Endothelial cell of umbilical vein (primary cell): ENCODE measurements around the gene PLD1. TPM values are rescaled to one million over a fixed set of nuclear protein-coding genes. Genes with fewer than 3 reads are reported as not detected.

ENCODE experiments used
- BruUV-seq: library from RNA; stranded (reverse); fragments of 400-500 nt; replicated peaks from 2 replicates; lab custom pipeline; 2021; lab: Mats Ljungman, UMichigan
- CTCF ChIA-PET: fragments of 300-600, 350-600 bp; sonication (Branson Sonifier 250); formaldehyde crosslinking; loops from one replicate; lab custom pipeline; 2021; ENCODE audit warnings: antibody characterized with exemption, inconsistent platforms; lab: Charles Lee
- POLR2A ChIA-PET: fragments of 300-600, 350-600 bp; sonication (Branson Sonifier 250); formaldehyde crosslinking; loops from one replicate; lab custom pipeline; 2021; ENCODE audit warnings: antibody characterized with exemption, inconsistent platforms; lab: Charles Lee
- DNase-seq: peaks from one replicate; pipeline ENCODE4 v3.0.0-alpha.2; 2011; ENCODE audit warnings: low read depth, low spot score
- FAIRE-seq: peaks from 2 replicates; lab custom pipeline; 2011; peaks lifted over from hg19 to GRCh38; lab: Jason Lieb, UNC
- H2AFZ ChIP-seq: 2 replicates; pipeline ENCODE4 v1.6.0; 2012; ENCODE audit warnings: low read depth, low read length, control low read depth, inconsistent platforms
- H3K27ac ChIP-seq: 2 replicates; pipeline ENCODE4 v1.5.1; 2011; ENCODE audit warnings: low read depth, mild to moderate bottlenecking, control low read depth, low read length, moderate library complexity; ENCODE audit not compliant: insufficient read depth
- H3K27me3 ChIP-seq, 2 experiments: 2 replicates each; pipeline versions ENCODE4 v1.6.0 to v1.6.1; 2011; ENCODE audit warnings: low read length in 2 of 2, mixed read lengths in 1 of 2; ENCODE audit not compliant: control insufficient read depth in 2 of 2, insufficient read depth in 2 of 2
- H3K36me3 ChIP-seq, 2 experiments: 2 replicates in 1 of 2; 3 replicates in 1 of 2; pipeline ENCODE4 v1.5.1; 2011; ENCODE audit warnings: low read length in 2 of 2, mild to moderate bottlenecking in 1 of 2, moderate library complexity in 1 of 2; ENCODE audit not compliant: control insufficient read depth in 2 of 2, insufficient read depth in 2 of 2; ENCODE audit errors: extremely low read depth in 1 of 2
- H3K4me1 ChIP-seq: 3 replicates; pipeline ENCODE4 v1.5.1; 2011; ENCODE audit warnings: mild to moderate bottlenecking, low read length; ENCODE audit not compliant: control insufficient read depth, insufficient read depth; ENCODE audit errors: extremely low read depth
- H3K4me2 ChIP-seq: 2 replicates; pipeline ENCODE4 v1.6.1; 2011; ENCODE audit warnings: low read length, control low read depth, mixed read lengths; ENCODE audit not compliant: insufficient read depth
- H3K4me3 ChIP-seq, 3 experiments: fragments of 200-600 bp in 1 of 3; sonication (generic), shearing (Covaris generic) in 1 of 3; replicated peaks in 1 of 3; 2 replicates each; pipeline ENCODE4 v1.5.1; 2011 to 2016; ENCODE audit warnings: control low read depth in 3 of 3, low read length in 3 of 3, mild to moderate bottlenecking in 2 of 3, inconsistent platforms in 1 of 3, low read depth in 1 of 3, moderate library complexity in 1 of 3; ENCODE audit not compliant: insufficient read depth in 1 of 3
- H3K79me2 ChIP-seq: 2 replicates; pipeline ENCODE4 v1.6.0; 2012; ENCODE audit warnings: low read length, inconsistent platforms; ENCODE audit not compliant: control insufficient read depth, insufficient read depth
- H3K9ac ChIP-seq: replicated peaks from 2 replicates; pipeline ENCODE3; 2011; ENCODE audit warnings: low read length, control low read depth; ENCODE audit not compliant: insufficient read depth; ENCODE audit errors: extremely low read depth
- H3K9me1 ChIP-seq: replicated peaks from 3 replicates; pipeline ENCODE4 v1.6.0; 2011; ENCODE audit warnings: mild to moderate bottlenecking, low read length; ENCODE audit not compliant: control insufficient read depth, insufficient read depth; ENCODE audit errors: extremely low read depth
- H3K9me3 ChIP-seq: replicated peaks from 2 replicates; pipeline ENCODE4 v1.5.1; 2012; ENCODE audit warnings: low read length, inconsistent platforms; ENCODE audit not compliant: control insufficient read depth, insufficient read depth
- H4K20me1 ChIP-seq: replicated peaks from 2 replicates; pipeline ENCODE3; 2011; ENCODE audit warnings: mild to moderate bottlenecking, low read length; ENCODE audit not compliant: control insufficient read depth, insufficient read depth; ENCODE audit errors: extremely low read depth
- CTCF ChIP-seq, 2 donors: IDR thresholded peaks; 1 replicate in 1 of 2; 2 replicates in 1 of 2; pipeline ENCODE4 v1.5.1; 2011; ENCODE audit warnings: low read length in 2 of 2, mild to moderate bottlenecking in 2 of 2, moderate library complexity in 2 of 2, control low read depth in 1 of 2, inconsistent platforms in 1 of 2, low read depth in 1 of 2; ENCODE audit not compliant: insufficient read depth in 1 of 2; ENCODE audit errors: extremely low read depth in 1 of 2
- EZH2 ChIP-seq: IDR thresholded peaks from 2 replicates; pipeline ENCODE4 v1.6.1; 2012; ENCODE audit warnings: borderline replicate concordance, low read depth, mild to moderate bottlenecking, moderate library complexity, low read length, inconsistent platforms; ENCODE audit not compliant: severe bottlenecking
- FOS ChIP-seq: IDR thresholded peaks from 2 replicates; pipeline ENCODE4 v1.6.1; 2011; ENCODE audit warnings: mild to moderate bottlenecking, low read length, moderate library complexity, borderline replicate concordance; ENCODE audit not compliant: insufficient read depth
- GATA2 ChIP-seq: IDR thresholded peaks from 2 replicates; pipeline ENCODE4 v1.7.0; 2011; ENCODE audit warnings: low read depth, mild to moderate bottlenecking, moderate library complexity, mixed read lengths, low read length; ENCODE audit not compliant: insufficient read length, insufficient read depth
- JUN ChIP-seq: IDR thresholded peaks from 2 replicates; pipeline ENCODE4 v1.6.1; 2011; ENCODE audit warnings: borderline replicate concordance, low read depth; ENCODE audit not compliant: insufficient read length, insufficient read depth
- MYC ChIP-seq: IDR thresholded peaks from one replicate; pipeline ENCODE4 v1.6.1; 2011; ENCODE audit warnings: mild to moderate bottlenecking, low read depth, low read length
- POLR2A ChIP-seq: IDR thresholded peaks from 2 replicates; pipeline ENCODE4 v1.6.1; 2012; ENCODE audit warnings: low read depth, mild to moderate bottlenecking, control low read depth, low read length
- POLR2AphosphoS5 ChIP-seq: IDR thresholded peaks from 2 replicates; pipeline ENCODE4 v1.6.1; 2012; ENCODE audit warnings: low read depth, mild to moderate bottlenecking, control low read depth, low read length, moderate library complexity; ENCODE audit not compliant: insufficient read depth
- dilution Hi-C: fragments of 300-500 bp; cut with MboI; formaldehyde crosslinking; loops from one replicate; pipeline ENCODE4 v1.15.0; 2019; ENCODE audit warnings: low sequenced_read_pairs; ENCODE audit not compliant: extremely low pct_ligation_motif_present
- intact Hi-C: fragments of 100-400 bp; cut with micrococcal nuclease; formaldehyde crosslinking; loops from one replicate; pipeline ENCODE4 v1.10.0; 2022
- polyA plus RNA-seq, 4 experiments: library from polyadenylated mRNA; depleted of rRNA in 3 of 4; stranded (reverse) in 3 of 4; unstranded in 1 of 4; fragments of >200 nt; gene quantifications; 2 replicates each; pipeline versions ENCODE4 v1.2.1 to v1.2.3, GENCODE V29; 2011 to 2012; ENCODE audit warnings: missing spikeins in 1 of 4
- total RNA-seq: library from RNA; stranded (reverse); gene quantifications from 2 replicates; pipeline ENCODE4 v1.2.3, GENCODE V29; 2021
- TF ChIP-seq, protein P1 (sequence below): IDR thresholded peaks from 2 replicates; pipeline ENCODE4 v1.6.1; 2011; ENCODE audit not compliant: insufficient read depth, insufficient read length

PLD1 gene
- total and polyA plus RNA-seq, 2 donors (not counting 3 experiments of a cell fraction or from before 2014, with no cell fraction given): 42.0 to 108 TPM

DNA sequence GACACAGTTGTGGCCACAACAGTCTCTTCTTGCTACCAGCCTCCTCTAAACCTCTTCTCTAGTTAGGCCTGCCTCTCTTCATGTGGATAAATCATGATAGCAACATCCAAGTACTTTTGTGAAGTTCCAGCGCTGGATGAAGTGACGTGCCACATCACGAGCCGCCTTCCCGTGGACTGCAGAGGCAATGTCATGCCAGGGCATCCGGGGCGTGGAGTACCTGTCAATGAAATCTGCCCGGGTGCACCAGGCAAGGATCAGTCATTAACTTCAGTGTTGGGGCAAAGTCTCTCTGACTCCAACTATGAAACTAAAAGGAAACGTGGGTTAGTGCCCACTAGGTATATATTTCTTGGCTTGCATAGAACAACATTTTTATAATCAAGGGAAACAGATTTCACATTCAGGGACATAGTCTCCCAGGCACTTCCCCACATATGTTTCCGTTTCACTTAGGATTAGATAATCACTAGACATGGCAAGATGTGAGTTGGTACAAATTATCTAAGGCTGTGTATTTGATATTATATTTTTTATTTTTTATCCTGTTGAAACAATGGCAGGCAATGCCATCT lies 133.6 kb downstream of the PLD1 start:
- Histone ChIP-seq H3K9ac (no peak overlapping the region), H2AFZ (no peak overlapping the region), H3K4me1 (no peaks in the 10 kb centered on the region), H3K79me2 (no peaks in the 10 kb centered on the region), H3K9me3 (no peaks in the 10 kb centered on the region), H3K27ac (peak overlapping the region; percentile 46), H3K4me2 (no peak overlapping the region), H3K36me3 (peaks cover 6 to 14% of the 10 kb centered on the region in 2 experiments), H4K20me1 (no peaks in the 10 kb centered on the region), H3K9me1 (no peaks in the 10 kb centered on the region), H3K4me3 (no peak overlapping the region), H3K27me3 (no peaks in the 10 kb centered on the region)
- BruUV-seq: no TSS peak
- DNase-seq (peak; percentile 89), FAIRE-seq (peak; percentile 8)
- no peak for TF ChIP-seq POLR2AphosphoS5
- TF ChIP-seq MYC: no peak
- ChIA-PET POLR2A (no interaction called here), CTCF (interaction anchor here (1.6 kb wide), 1 partner anchor 96 kb away, joined by 5 read pairs; no protein-coding TSS in a partner anchor)
- dilution Hi-C loops (no loop called here), intact Hi-C loops (no loop called here)

DNA sequence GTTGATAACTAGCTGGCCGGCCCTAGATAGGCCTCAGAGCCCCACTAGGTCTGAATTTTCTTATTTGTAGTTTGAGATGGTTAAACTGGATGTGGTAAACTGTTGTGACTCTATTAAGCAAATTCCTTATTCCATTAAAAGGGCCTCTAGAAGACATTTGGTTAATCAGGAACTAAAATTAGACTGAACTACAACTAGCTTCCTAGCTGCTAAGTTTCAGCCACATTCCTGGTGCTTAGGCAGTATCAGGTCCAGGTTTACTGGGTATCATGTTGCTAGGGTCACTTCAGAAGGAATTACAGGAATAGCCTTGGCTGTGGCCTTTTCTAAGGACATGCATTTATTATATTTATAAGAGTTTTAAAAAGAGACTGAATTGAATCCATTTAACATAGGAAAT lies 136.3 kb downstream of the PLD1 start:
- H3K9ac ChIP-seq: no peak overlapping the region
- H4K20me1 ChIP-seq: no peaks in the 10 kb centered on the region
- H3K9me3 ChIP-seq: no peaks in the 10 kb centered on the region
- peaks cover 10 to 14% of the 10 kb centered on the region in 2 experiments for H3K36me3 ChIP-seq
- CTCF ChIA-PET: interaction anchor here (1.2 kb wide), 1 partner anchor 160 kb away, joined by 3 read pairs; no protein-coding TSS in a partner anchor
- POLR2A ChIA-PET: no interaction called here
- intact Hi-C loops (no loop called here), dilution Hi-C loops (no loop called here)
- H3K4me1 ChIP-seq: no peaks in the 10 kb centered on the region
- no peak overlapping the region for H3K4me2 ChIP-seq
- no peaks in the 10 kb centered on the region for H3K27me3 ChIP-seq
- DNase-seq (no peak), FAIRE-seq (no peak)
- H3K9me1 ChIP-seq: no peaks in the 10 kb centered on the region
- no peak overlapping the region for H2AFZ ChIP-seq
- no peak overlapping the region for H3K4me3 ChIP-seq
- no peaks in the 10 kb centered on the region for H3K79me2 ChIP-seq
- no peak overlapping the region for H3K27ac ChIP-seq
- BruUV-seq: no TSS peak
- no peak for TF ChIP-seq EZH2
- no peak for TF ChIP-seq MYC
- no peak for TF ChIP-seq FOS
- no peak for TF ChIP-seq CTCF (IDR thresholded peaks at IDR 0.05; ENCODE audit: extremely low read depth in 1 of 2, insufficient read depth in 1 of 2, low read depth in 1 of 2, low read length in 2 of 2)
- TF ChIP-seq, protein P1, sequence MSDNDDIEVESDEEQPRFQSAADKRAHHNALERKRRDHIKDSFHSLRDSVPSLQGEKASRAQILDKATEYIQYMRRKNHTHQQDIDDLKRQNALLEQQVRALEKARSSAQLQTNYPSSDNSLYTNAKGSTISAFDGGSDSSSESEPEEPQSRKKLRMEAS: no peak
- TF ChIP-seq GATA2: no peak
- no peak for TF ChIP-seq POLR2AphosphoS5
- no peak for TF ChIP-seq POLR2A
- no peak for TF ChIP-seq JUN
